ENCODE data around the gene CARD8. TPM values are rescaled to one million over a fixed set of nuclear protein-coding genes. Genes with fewer than 3 reads are reported as not detected.

CARD8 gene
- total RNA-seq, 4 donors from 2014 or later = 13.1 to 48.4 (median 29.4) TPM

DNA sequence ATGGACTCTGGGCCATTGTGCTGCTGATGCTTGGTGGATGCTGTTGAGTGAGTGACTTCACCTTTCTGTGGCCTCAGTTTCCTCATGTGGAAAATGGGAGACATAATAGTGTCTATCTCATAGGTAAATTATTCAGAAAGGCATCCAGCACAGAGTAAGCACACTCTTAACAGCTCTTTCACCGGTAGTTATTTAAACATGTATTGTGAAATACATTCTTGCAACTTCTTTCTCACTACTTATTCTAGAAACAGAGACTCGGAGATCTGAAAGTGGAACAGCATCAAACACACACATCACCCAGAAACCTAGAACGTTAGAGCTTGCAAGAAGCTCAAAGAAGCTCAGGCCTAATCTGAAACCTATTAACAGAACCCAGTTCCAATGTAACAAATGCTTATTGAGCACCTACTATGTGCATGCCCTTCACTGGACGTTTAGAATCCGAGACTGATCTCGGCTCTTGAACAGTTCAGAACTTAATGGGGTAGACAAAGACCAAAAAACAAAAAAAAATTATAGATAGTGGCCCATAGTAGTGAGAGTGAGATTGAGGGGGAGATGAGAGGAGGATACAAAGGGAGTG is 81.2 kb downstream of the CARD8 start:
- WGBS, 2 donors (ENCODE audit: low coverage in 1 of 2) = 82 to 88% methylated on average over 5 to 6 of the region's 6 CpGs
- H3K27me3 ChIP-seq = no peaks in the 10 kb centered on the region
- H3K27ac ChIP-seq = no peak overlapping the region
- DNase-seq = no peak
- no peak for TF ChIP-seq EP300 (IDR thresholded peaks at IDR 0.05; ENCODE audit: low read depth)
- no peak for TF ChIP-seq POLR2AphosphoS5 (IDR thresholded peaks at IDR 0.05)
- no peak for TF ChIP-seq POLR2A (IDR thresholded peaks at IDR 0.05)
- TF ChIP-seq, protein P1, sequence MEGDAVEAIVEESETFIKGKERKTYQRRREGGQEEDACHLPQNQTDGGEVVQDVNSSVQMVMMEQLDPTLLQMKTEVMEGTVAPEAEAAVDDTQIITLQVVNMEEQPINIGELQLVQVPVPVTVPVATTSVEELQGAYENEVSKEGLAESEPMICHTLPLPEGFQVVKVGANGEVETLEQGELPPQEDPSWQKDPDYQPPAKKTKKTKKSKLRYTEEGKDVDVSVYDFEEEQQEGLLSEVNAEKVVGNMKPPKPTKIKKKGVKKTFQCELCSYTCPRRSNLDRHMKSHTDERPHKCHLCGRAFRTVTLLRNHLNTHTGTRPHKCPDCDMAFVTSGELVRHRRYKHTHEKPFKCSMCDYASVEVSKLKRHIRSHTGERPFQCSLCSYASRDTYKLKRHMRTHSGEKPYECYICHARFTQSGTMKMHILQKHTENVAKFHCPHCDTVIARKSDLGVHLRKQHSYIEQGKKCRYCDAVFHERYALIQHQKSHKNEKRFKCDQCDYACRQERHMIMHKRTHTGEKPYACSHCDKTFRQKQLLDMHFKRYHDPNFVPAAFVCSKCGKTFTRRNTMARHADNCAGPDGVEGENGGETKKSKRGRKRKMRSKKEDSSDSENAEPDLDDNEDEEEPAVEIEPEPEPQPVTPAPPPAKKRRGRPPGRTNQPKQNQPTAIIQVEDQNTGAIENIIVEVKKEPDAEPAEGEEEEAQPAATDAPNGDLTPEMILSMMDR (IDR thresholded peaks at IDR 0.05) = no peak
- no peak overlapping the region for H3K4me3 ChIP-seq
- H3K9me3 ChIP-seq = no peaks in the 10 kb centered on the region
- intact Hi-C loops (cut with DNase I; ENCODE audit: low total_unique reads) (no loop called here), in situ Hi-C loops (cut with MboI; ENCODE audit: low pct_ligation_motif_present in 1 of 4, low pct_unique_long_range_greater_than_20kb in 1 of 4, low sequenced_read_pairs in 3 of 4) (loop anchor here in 1 of 4 donors (25.0 kb wide), 1 partner anchor 212 kb away; no protein-coding TSS in a partner anchor)
- H3K36me3 ChIP-seq = peaks cover 0 to 10% (median 0%) of the 10 kb centered on the region in 4 donors
- H3K4me1 ChIP-seq = peaks cover 0 to 10% (median 8%) of the 10 kb centered on the region in 4 donors

DNA sequence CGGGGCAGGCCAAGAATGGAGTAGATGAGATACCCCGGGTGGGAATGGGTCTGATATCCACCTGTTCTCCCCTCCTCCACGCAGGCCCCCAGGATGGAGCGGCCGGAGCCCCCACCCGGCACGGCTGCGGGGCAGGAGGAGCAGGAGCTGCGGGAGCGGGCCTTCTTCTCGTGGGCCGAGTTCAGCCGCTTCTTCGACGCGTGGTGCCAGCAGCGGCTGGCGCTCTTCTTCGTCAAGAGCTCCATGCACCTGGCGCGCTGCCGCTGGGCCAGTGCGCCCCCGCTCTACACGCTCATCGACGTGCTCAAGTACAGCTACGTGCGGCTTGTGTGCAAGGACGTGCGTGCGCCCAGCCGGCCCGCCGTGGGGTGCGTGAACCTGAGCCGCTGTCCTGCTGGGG is 84.0 kb downstream of the CARD8 start:
- Histone ChIP-seq H3K27ac (no peak overlapping the region), H3K4me1 (peaks cover 0 to 17% (median 13%) of the 10 kb centered on the region in 4 donors), H3K36me3 (peaks cover 0 to 10% (median 0%) of the 10 kb centered on the region in 4 donors), H3K9me3 (no peaks in the 10 kb centered on the region), H3K27me3 (no peaks in the 10 kb centered on the region), H3K4me3 (no peak overlapping the region)
- TF ChIP-seq EP300 (IDR thresholded peaks at IDR 0.05; ENCODE audit: low read depth) (no peak), POLR2A (IDR thresholded peaks at IDR 0.05) (no peak), POLR2AphosphoS5 (IDR thresholded peaks at IDR 0.05) (no peak)
- TF ChIP-seq, protein P1 (IDR thresholded peaks at IDR 0.05) = no peak
- no peak for DNase-seq
- intact Hi-C loops (cut with DNase I; ENCODE audit: low total_unique reads) = no loop called here
- in situ Hi-C loops (cut with MboI; ENCODE audit: low pct_ligation_motif_present in 1 of 4, low pct_unique_long_range_greater_than_20kb in 1 of 4, low sequenced_read_pairs in 3 of 4) = loop anchor here in 1 of 4 donors (25.0 kb wide), 1 partner anchor 209 kb away; no protein-coding TSS in a partner anchor
- whole genome bisulfite sequencing, 2 donors (ENCODE audit: low coverage in 1 of 2) = 91% methylated on average over 37 of the region's 37 CpGs; no CpG with 5 or more reads in 1 of the 2 donors

DNA sequence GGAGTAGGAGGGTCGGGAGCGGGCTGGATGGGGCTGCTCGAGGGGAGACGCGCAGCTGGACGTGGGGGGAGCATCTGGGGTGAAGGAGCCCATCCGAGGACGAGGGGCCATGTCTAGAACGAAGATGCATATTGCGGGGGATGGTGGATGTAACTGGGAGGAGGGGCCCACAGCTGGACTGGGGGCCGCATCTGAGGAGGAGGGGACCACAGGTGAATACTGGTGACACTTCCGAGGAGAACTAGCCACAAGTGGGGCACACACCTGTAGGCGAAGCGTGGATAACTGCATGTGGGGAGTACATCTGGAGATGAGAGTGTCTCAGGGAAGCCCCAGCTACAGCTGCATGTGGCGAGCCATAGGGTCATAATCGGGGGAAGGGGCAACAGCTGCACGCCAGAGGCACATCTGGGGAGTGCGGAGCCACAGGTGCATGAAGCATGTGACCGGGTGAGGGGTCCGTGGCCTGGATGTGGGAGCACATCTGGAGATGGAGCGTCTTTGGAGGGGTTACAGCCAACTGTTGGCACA is 84.8 kb downstream of the CARD8 start:
- intact Hi-C loops (cut with DNase I; ENCODE audit: low total_unique reads) = no loop called here
- no peaks in the 10 kb centered on the region for H3K27me3 ChIP-seq
- TF ChIP-seq, protein P1 (IDR thresholded peaks at IDR 0.05) = no peak
- WGBS, 2 donors (ENCODE audit: low coverage in 1 of 2) = 2 to 20% methylated on average over 1 to 21 of the region's 21 CpGs
- H3K36me3 ChIP-seq = peaks cover 0 to 10% (median 0%) of the 10 kb centered on the region in 4 donors
- in situ Hi-C loops (cut with MboI; ENCODE audit: low pct_ligation_motif_present in 1 of 4, low pct_unique_long_range_greater_than_20kb in 1 of 4, low sequenced_read_pairs in 3 of 4) = loop anchor here in 1 of 4 donors (25.0 kb wide), 1 partner anchor 209 kb away; no protein-coding TSS in a partner anchor
- no peaks in the 10 kb centered on the region for H3K9me3 ChIP-seq
- no peak for DNase-seq
- H3K27ac ChIP-seq = peak overlapping the region; percentile 87 to 99 (median 96)
- H3K4me1 ChIP-seq = peaks cover 0 to 17% (median 13%) of the 10 kb centered on the region in 4 donors
- peak overlapping the region; percentile 67 to 87 (median 76) for H3K4me3 ChIP-seq

DNA sequence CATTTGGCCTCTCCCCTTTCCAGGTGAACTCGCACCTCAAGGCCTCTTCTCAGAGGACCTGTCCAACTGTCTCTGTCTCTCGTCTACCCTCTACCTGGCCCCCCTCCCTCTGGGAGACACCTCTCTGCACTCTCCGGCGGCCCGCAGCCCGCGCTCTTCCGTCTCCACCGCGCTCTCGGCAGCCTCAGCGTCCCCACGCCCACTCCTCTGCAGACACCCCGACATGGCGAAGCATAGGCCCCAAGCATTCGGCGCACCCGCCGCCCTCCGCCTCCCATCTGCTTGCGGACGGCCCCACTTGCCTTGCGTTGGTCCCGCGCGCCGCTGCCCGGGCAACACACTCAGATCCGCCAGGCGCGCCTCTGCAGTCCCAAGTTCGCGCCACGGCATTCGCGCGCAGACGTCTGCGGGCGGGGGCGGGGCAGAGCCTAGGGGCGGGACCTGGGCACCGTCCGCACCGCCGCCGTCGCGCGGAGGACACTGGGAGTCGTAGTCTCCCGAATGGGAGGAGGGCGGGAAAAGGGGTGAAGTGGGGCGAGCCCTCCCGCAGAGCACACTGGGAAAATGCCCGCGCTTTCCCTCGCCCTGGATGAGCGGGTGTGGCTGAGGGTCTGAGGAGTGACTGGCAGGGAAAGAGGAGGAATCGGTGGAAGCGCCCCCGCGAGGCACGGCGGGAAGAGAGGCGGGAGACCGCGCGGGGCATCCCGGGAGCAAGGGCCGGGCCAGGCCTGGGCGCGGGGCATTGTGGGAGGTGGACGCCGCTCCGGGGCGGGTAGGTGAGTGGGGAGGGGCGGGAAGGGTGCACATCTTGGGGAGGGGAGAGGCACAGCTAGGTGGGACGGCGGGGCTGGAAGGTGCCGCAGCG is 85.5 kb downstream of the CARD8 start, which contains the start of the genes LIG1 and ZSWIM9:
TSS of gene LIG1 (minus strand) at position 406 of the 865 bp plus-strand sequence. CDS start 4,778 bp downstream, outside the sequence.
TSS of gene ZSWIM9 (plus strand) at position 742 of the 865 bp plus-strand sequence. CDS start 1,123 bp downstream, outside the sequence.
- Histone ChIP-seq H3K4me3 (peak within 1 kb of the TSS; percentile 67 to 87 (median 76)), H3K27me3 (no peaks in the 10 kb centered on the region), H3K9me3 (no peaks in the 10 kb centered on the region), H3K4me1 (peaks cover 0 to 17% (median 13%) of the 10 kb centered on the region in 4 donors), H3K36me3 (peaks cover 0 to 10% (median 0%) of the 10 kb centered on the region in 4 donors), H3K27ac (peak within 1 kb of the TSS; percentile 87 to 99 (median 96))
- DNase-seq = peak; percentile 93
- intact Hi-C loops (cut with DNase I; ENCODE audit: low total_unique reads) (no loop called here), in situ Hi-C loops (cut with MboI; ENCODE audit: low pct_ligation_motif_present in 1 of 4, low pct_unique_long_range_greater_than_20kb in 1 of 4, low sequenced_read_pairs in 3 of 4) (loop anchor here in 1 of 4 donors (25.0 kb wide), 1 partner anchor 208 kb away; no protein-coding TSS in a partner anchor)
- WGBS, 2 donors (ENCODE audit: low coverage in 1 of 2) = 2% methylated on average over 66 of the region's 82 CpGs; no CpG with 5 or more reads in 1 of the 2 donors
- TF ChIP-seq POLR2A (IDR thresholded peaks at IDR 0.05) (peak; percentile 24), POLR2AphosphoS5 (IDR thresholded peaks at IDR 0.05) (peak; percentile 51 to 65 (median 52)), EP300 (IDR thresholded peaks at IDR 0.05; ENCODE audit: low read depth) (no peak)
- TF ChIP-seq, protein P1 (IDR thresholded peaks at IDR 0.05) = peak in 1 of 5 experiments; percentile 18

All from transverse colon (tissue), 4 donors.